K562 (cell line): ENCODE data around the gene THG1L. TPM values are rescaled to one million over a fixed set of nuclear protein-coding genes. Genes with fewer than 3 reads are reported as not detected.

ENCODE experiments used
- ATAC-seq: fragments of 200-7000 bp; cut with Tn5 transposase; 3 replicates; pipeline ENCODE4 v1.9.1; 2020; ENCODE audit warnings: moderate library complexity
- Bru-seq: library from RNA; stranded (reverse); fragments of 400-500 nt; gene quantifications from one replicate; lab custom pipeline; 2021; lab: Mats Ljungman, UMichigan
- BruChase-seq, 2 experiments: library from RNA; stranded (reverse); fragments of 400-500 nt; gene quantifications; one replicate each; lab custom pipeline; 2021; lab: Mats Ljungman, UMichigan
- BruUV-seq: library from RNA; stranded (reverse); fragments of 400-500 nt; replicated peaks from 2 replicates; lab custom pipeline; 2021; lab: Mats Ljungman, UMichigan
- CTCF ChIA-PET: fragments of 300-600 bp; formaldehyde crosslinking; extraction: SDS; loops from one replicate; lab custom pipeline; 2021; ENCODE audit warnings: low intra/inter-chr PET ratio; lab: Yijun Ruan, JAX
- POLR2A ChIA-PET: fragments of 300-600, 350-650 bp; sonication (Branson Sonifier 250); formaldehyde crosslinking; extraction: SDS; loops from one replicate; lab custom pipeline; 2021; ENCODE audit warnings: antibody characterized with exemption, inconsistent platforms; lab: Yijun Ruan, JAX
- DNase-seq, 4 experiments: peaks; one replicate each; pipeline versions ENCODE4 v3.0.0 to v3.0.0-alpha.2; 2011 to 2018; ENCODE audit warnings: low spot score in 3 of 4, mixed read lengths in 3 of 4; ENCODE audit errors: extremely low read depth in 1 of 4
- FAIRE-seq: peaks from 2 replicates; lab custom pipeline; 2011; peaks lifted over from hg19 to GRCh38; lab: Jason Lieb, UNC
- H2AFZ ChIP-seq: 2 replicates; pipeline ENCODE4 v1.6.0; 2011; ENCODE audit warnings: low read depth, low read length, control low read depth, inconsistent platforms
- H3K27ac ChIP-seq: fragments of 200-600 bp; 3 replicates; pipeline ENCODE4 v1.8.0; 2011; ENCODE audit warnings: low read depth, mild to moderate bottlenecking, control low read depth, inconsistent platforms, low read length, moderate library complexity, mixed read lengths; ENCODE audit errors: extremely low read depth
- H3K27me3 ChIP-seq, 2 experiments: fragments of 300-600 bp in 1 of 2; 2 replicates in 1 of 2; 3 replicates in 1 of 2; pipeline versions ENCODE4 v1.6.0 to v1.8.0; 2011; ENCODE audit warnings: inconsistent platforms in 2 of 2, low read length in 2 of 2, mild to moderate bottlenecking in 1 of 2, mixed read lengths in 1 of 2, moderate library complexity in 1 of 2; ENCODE audit not compliant: control insufficient read depth in 2 of 2, insufficient read depth in 2 of 2
- H3K36me3 ChIP-seq: fragments of 300-600 bp; 3 replicates; pipeline ENCODE4 v1.8.0; 2011; ENCODE audit warnings: mild to moderate bottlenecking, low read length, inconsistent platforms; ENCODE audit not compliant: control insufficient read depth, insufficient read depth
- H3K4me1 ChIP-seq, 2 experiments: fragments of 200-600 bp in 1 of 2; replicated peaks in 1 of 2; 2 replicates in 1 of 2; 3 replicates in 1 of 2; pipeline versions ENCODE4 v1.5.1 to v1.8.0; 2011; ENCODE audit warnings: inconsistent platforms in 2 of 2, low read length in 2 of 2, mild to moderate bottlenecking in 1 of 2, mixed read lengths in 1 of 2, moderate library complexity in 1 of 2; ENCODE audit not compliant: control insufficient read depth in 2 of 2, insufficient read depth in 2 of 2
- H3K4me2 ChIP-seq: 2 replicates; pipeline ENCODE4 v1.6.1; 2011; ENCODE audit warnings: low read length, control low read depth, inconsistent platforms, mixed read lengths; ENCODE audit not compliant: insufficient read depth
- H3K4me3 ChIP-seq: fragments of 200-600 bp; sonication (generic), shearing (Covaris generic); 2 replicates; pipeline ENCODE4 v1.5.1; 2016; ENCODE audit warnings: control low read depth, inconsistent platforms
- H3K79me2 ChIP-seq: fragments of 200-600 bp; 3 replicates; pipeline ENCODE4 v1.8.0; 2011; ENCODE audit warnings: low read length, inconsistent platforms; ENCODE audit not compliant: control insufficient read depth, insufficient read depth
- H3K9ac ChIP-seq, 2 experiments: 2 replicates each; pipeline versions ENCODE4 v1.6.0 to v1.6.1; 2011; ENCODE audit warnings: low read depth in 2 of 2, low read length in 2 of 2, control low read depth in 1 of 2, inconsistent platforms in 1 of 2, mild to moderate bottlenecking in 1 of 2, mixed read lengths in 1 of 2; ENCODE audit not compliant: insufficient read depth in 1 of 2
- H3K9me1 ChIP-seq: one replicate; pipeline ENCODE4 v1.6.0; 2011; ENCODE audit warnings: inconsistent platforms, mild to moderate bottlenecking, low read length, moderate library complexity; ENCODE audit not compliant: control insufficient read depth, insufficient read depth
- H3K9me3 ChIP-seq: replicated peaks from 2 replicates; pipeline ENCODE4 v1.5.1; 2011; ENCODE audit warnings: low read depth, low read length, inconsistent platforms; ENCODE audit not compliant: control insufficient read depth, insufficient read depth
- H4K20me1 ChIP-seq: replicated peaks from 2 replicates; pipeline ENCODE4 v1.6.1; 2011; ENCODE audit warnings: low read length, inconsistent platforms, mixed read lengths; ENCODE audit not compliant: control insufficient read depth, insufficient read depth
- ARID1B ChIP-seq: fragments of 450-650 bp; IDR thresholded peaks from 2 replicates; pipeline ENCODE4 v1.6.1; 2016; ENCODE audit warnings: antibody characterized with exemption, mild to moderate bottlenecking, inconsistent platforms
- ARNT ChIP-seq, 2 experiments: fragments of 450-650 bp; IDR thresholded peaks; 2 replicates each; pipeline ENCODE4 v1.6.1; 2016; ENCODE audit warnings: mild to moderate bottlenecking in 1 of 2
- CAMTA2 ChIP-seq: fragments of 250-450 bp; sonication (Bioruptor Pico); conservative IDR thresholded peaks from 2 replicates; pipeline ENCODE4 v1.5.1; 2022
- CBX8 ChIP-seq: fragments of 200-600 bp; sonication (generic); IDR thresholded peaks from 2 replicates; pipeline ENCODE4 v1.6.1; 2012; ENCODE audit warnings: borderline replicate concordance, mixed run types, low read depth, mild to moderate bottlenecking, moderate library complexity, mixed read lengths, low read length, control low read depth, inconsistent platforms; ENCODE audit not compliant: poor library complexity, severe bottlenecking; ENCODE audit errors: extremely low read depth
- CTCF ChIP-seq, 3 experiments: IDR thresholded peaks in 2 of 3; conservative IDR thresholded peaks in 1 of 3; 2 replicates each; pipeline ENCODE4 v1.5.1; 2011 to 2012; ENCODE audit warnings: low read length in 3 of 3, mild to moderate bottlenecking in 3 of 3, control low read depth in 2 of 3, improper control_type of control experiment in 1 of 3, inconsistent platforms in 1 of 3, low read depth in 1 of 3, mixed read lengths in 1 of 3, moderate library complexity in 1 of 3; ENCODE audit not compliant: insufficient read depth in 2 of 3
- STAT5A ChIP-seq: IDR thresholded peaks from 2 replicates; pipeline ENCODE4 v1.6.1; 2012; ENCODE audit warnings: low read length, inconsistent platforms, borderline replicate concordance
- TRIM24 ChIP-seq, 2 experiments: fragments of 450-650 bp; IDR thresholded peaks; 2 replicates each; pipeline ENCODE4 v1.6.1; 2016
- UBTF ChIP-seq, 2 experiments: IDR thresholded peaks; 2 replicates each; pipeline ENCODE4 v1.6.1; 2012; ENCODE audit warnings: improper control_type of control experiment in 2 of 2, low read depth in 2 of 2, low read length in 2 of 2, borderline replicate concordance in 1 of 2
- ZNF24 ChIP-seq: fragments of 450-650 bp; IDR thresholded peaks from 2 replicates; pipeline ENCODE4 v1.6.1; 2016
- ZNF584 ChIP-seq: fragments of 200-800 bp; sonication (Bioruptor generic); IDR thresholded peaks from 2 replicates; pipeline ENCODE4 v1.6.1; 2016; ENCODE audit warnings: low read depth, mild to moderate bottlenecking, missing genetic modification characterization, missing compliant biosample characterization
- WGBS: fragments of 100-300 bp; shearing (Covaris generic); methylation state at CpG from one replicate; pipeline ENCODE4 v1.1.6; 2016; ENCODE audit warnings: low coverage, mixed read lengths; ENCODE audit not compliant: insufficient coverage; ENCODE audit errors: missing lambda C conversion rate; 5-methylcytosine and 5-hydroxymethylcytosine counted together
- in situ Hi-C: fragments of 300-500 bp; cut with MboI; formaldehyde crosslinking; loops from 4 replicates; pipeline ENCODE4 v1.15.0; 2018; ENCODE audit warnings: inconsistent platforms, mixed read lengths
- intact Hi-C: fragments of 100-400 bp; cut with micrococcal nuclease; formaldehyde crosslinking; loops from 2 replicates; pipeline ENCODE4 v1.14.2; 2022
- long read RNA-seq, 3 experiments: library from polyadenylated mRNA in 2 of 3; library from RNA in 1 of 3; unstranded in 2 of 3; stranded (forward) in 1 of 3; transcript quantifications; one replicate each; pipeline ENCODE4 v2.0.0, GENCODE V29; 2019 to 2022
- polyA minus RNA-seq, 3 experiments: library from RNA; depleted of rRNA, polyadenylated mRNA; stranded (reverse); fragments of >200 nt; gene quantifications; 2 replicates each; pipeline ENCODE4 v1.2.3, GENCODE V29; 2011
- polyA plus RNA-seq, 8 experiments: library from polyadenylated mRNA; depleted of rRNA in 4 of 8; stranded (reverse) in 5 of 8; unstranded in 3 of 8; fragments of >200 nt; fragmentation: Nextera tagmentation in 2 of 8; fragmentation: Illumina TruSeq in 1 of 8; extraction: Ambion mirVana in 2 of 8; extraction: Trizol in 1 of 8; gene quantifications; 2 replicates each; pipeline versions ENCODE4 v1.2.1 to v1.2.3, GENCODE V29; 2011 to 2014; ENCODE audit warnings: inconsistent platforms in 1 of 8, missing spikeins in 1 of 8
- total RNA-seq, 7 experiments: library from RNA; depleted of rRNA in 6 of 7; stranded (reverse); fragments of >200 nt in 6 of 7; fragmentation: Illumina TruSeq in 2 of 7; extraction: Trizol in 2 of 7; gene quantifications; 2 replicates each; pipeline versions ENCODE4 v1.2.1 to v1.2.3, GENCODE V29; 2011 to 2021; ENCODE audit warnings: low replicate concordance in 1 of 7

Gene THG1L
- 14.2 and 22.0 TPM in 2 replicates for total RNA-seq (2011; cell fraction: chromatin; rRNA removed; ENCODE audit: low replicate concordance)
- total RNA-seq (2011; cell fraction: nucleolus; rRNA removed): 12.5 and 13.0 TPM in 2 replicates
- total RNA-seq (2011; cell fraction: nucleoplasm; rRNA removed): 12.8 and 14.4 TPM in 2 replicates
- 24.8 and 32.7 TPM in 2 replicates for total RNA-seq (2014; rRNA removed)
- 27.8 and 31.7 TPM in 2 replicates for total RNA-seq (2014; rRNA removed; fragmentation: Illumina TruSeq; extraction: Trizol)
- 23.0 and 28.0 TPM in 2 replicates for total RNA-seq (2015; rRNA removed; fragmentation: Illumina TruSeq; extraction: Trizol)
- total RNA-seq (2021): 21.8 and 22.4 TPM in 2 replicates
- polyA plus RNA-seq (2011; rRNA removed): 24.7 and 31.6 TPM in 2 replicates
- 14.1 and 18.6 TPM in 2 replicates for polyA plus RNA-seq (2011; cell fraction: cytosol; rRNA removed)
- 11.9 and 12.1 TPM in 2 replicates for polyA plus RNA-seq (2011; cell fraction: nucleus; rRNA removed)
- 26.3 and 26.8 TPM in 2 replicates for polyA plus RNA-seq (2012)
- 25.9 and 27.5 TPM in 2 replicates for polyA plus RNA-seq (2014; fragmentation: Illumina TruSeq; extraction: Trizol)
- 10 to 100 TPM; 26.5 to 40.7 TPM for polyA plus RNA-seq (2014; fragmentation: Nextera tagmentation; extraction: Ambion mirVana)
- polyA plus RNA-seq (2014; rRNA removed): 35.3 and 38.1 TPM in 2 replicates
- polyA minus RNA-seq (2011; rRNA and poly(A)+ RNA removed): 46.1 and 48.1 TPM in 2 replicates
- polyA minus RNA-seq (2011; cell fraction: cytosol; rRNA and poly(A)+ RNA removed): 19.7 and 23.8 TPM in 2 replicates
- polyA minus RNA-seq (2011; cell fraction: nucleus; rRNA and poly(A)+ RNA removed): 8.9 and 11.0 TPM in 2 replicates
- Bru-seq, nascent RNA: percentile 64 among the genes with signal in this experiment
- percentile 68 among the genes with signal in this experiment for BruChase-seq, experiment 1, labeled RNA remaining after a 2-hour chase
- percentile 71 among the genes with signal in this experiment for BruChase-seq, experiment 2, labeled RNA remaining after a 6-hour chase
- long read RNA-seq, experiment 1, transcript THG1L-201 (6 exons, 3,107 nt): major isoform, 57 of 90 reads
- long read RNA-seq, experiment 1, partial matches to known transcripts: 30 of 90 reads
- long read RNA-seq, experiment 1, other reads (novel, unspliced or antisense): 2 of 90 reads
- long read RNA-seq, experiment 2, transcript THG1L-201 (6 exons, 3,107 nt): major isoform, 25 of 34 reads
- long read RNA-seq, experiment 2, partial matches to known transcripts: 6 of 34 reads
- long read RNA-seq, experiment 2, other reads (novel, unspliced or antisense): 2 of 34 reads
- long read RNA-seq, experiment 3, transcript THG1L-201 (6 exons, 3,107 nt): major isoform, 36 of 36 reads
- long read RNA-seq, experiment 3, partial matches to known transcripts: 0 of 36 reads
- long read RNA-seq, experiment 3, other reads (novel, unspliced or antisense): 0 of 36 reads

- intact Hi-C loops (no loop called here), in situ Hi-C loops (loop anchor here (10.0 kb wide), 1 partner anchor 387 kb away; a partner anchor contains a TSS)
- DNase-seq (peak; percentile 97 to 99 (median 99)), ATAC-seq (peak; percentile 98), FAIRE-seq (peak; percentile 99)
- Histone ChIP-seq H3K4me1 (peaks cover 5 to 15% of the 10 kb centered on the region in 2 experiments; a peak in 4 of 5 replicates), H2AFZ (peak within 1 kb of the TSS; percentile 99), H3K36me3 (peaks cover 26% of the 10 kb centered on the region; the same call in 2 of the 3 replicates), H3K9ac (peak within 1 kb of the TSS; percentile 78 to 94), H3K9me3 (no peaks in the 10 kb centered on the region; the same call in 1 of the 2 replicates), H3K27ac (peak within 1 kb of the TSS; percentile 86), H3K4me3 (peak within 1 kb of the TSS; percentile 51), H4K20me1 (no peaks in the 10 kb centered on the region), H3K9me1 (no peaks in the 10 kb centered on the region), H3K27me3 (no peaks in the 10 kb centered on the region), H3K79me2 (no peaks in the 10 kb centered on the region; the same call in 2 of the 3 replicates), H3K4me2 (peak within 1 kb of the TSS; percentile 93)
- BruUV-seq: TSS peak; percentile 78
- ChIA-PET POLR2A (interaction anchor here (0.6 to 1.5 kb wide), 8 partner anchors 12 to 325 kb away, joined by 3 to 7 read pairs (median 3); partner anchors contain the start of gene LSM11), CTCF (interaction anchor here (0.9 kb wide), 1 partner anchor 9 kb away, joined by 3 read pairs; no protein-coding TSS in a partner anchor)
- under 1% methylated on average over 47 of the region's 47 CpGs for WGBS
- TF ChIP-seq ZNF24 (no peak), CTCF (IDR thresholded peaks at IDR 0.05 in 2 of 3, conservative IDR thresholded peaks at IDR 0.05 in 1 of 3; ENCODE audit: insufficient read depth in 2 of 3, low read depth in 1 of 3, low read length in 3 of 3) (no peak), ZNF584 (CRISPR knock-in tag) (no peak), TRIM24 (IDR thresholded peaks at IDR 0.05) (peak; percentile 44 to 46; a peak in 3 of 4 replicates), UBTF (IDR thresholded peaks at IDR 0.05; ENCODE audit: borderline replicate concordance in 1 of 2, low read depth in 2 of 2, low read length in 2 of 2) (no peak), ARNT (IDR thresholded peaks at IDR 0.05) (peak in 1 of 2 experiments; percentile 16; a peak in 1 of 4 replicates), CBX8 (no peak), STAT5A (peak; percentile 41; the same call in 1 of the 2 replicates), CAMTA2 (no peak), ARID1B (peak; percentile 80)
Measured at GRCh38 chr5:157731272-157732129, at the start of gene THG1L. TSS of gene THG1L (plus strand) at chr5:157731420. CDS start at chr5:157731441, 21 bp downstream.
